HepG2 (cell line): ENCODE measurements around the gene CCNQ. TPM values are rescaled to one million over a fixed set of nuclear protein-coding genes. Genes with fewer than 3 reads are reported as not detected.

Source experiments
- FOXP4 ChIP-seq: sonication (generic); formaldehyde crosslinking; IDR thresholded peaks from 2 replicates; pipeline ENCODE4 v1.4.0; 2020; ENCODE audit warnings: missing genetic modification reagents
- HMGA1 ChIP-seq: sonication (generic); formaldehyde crosslinking; conservative IDR thresholded peaks from 2 replicates; pipeline ENCODE4 v1.4.0; 2020; ENCODE audit warnings: missing genetic modification reagents
- JARID2 ChIP-seq: sonication (generic); formaldehyde crosslinking; IDR thresholded peaks from 2 replicates; pipeline ENCODE4 v1.8.1; 2023; ENCODE audit warnings: missing genetic modification reagents, inconsistent platforms; ENCODE audit not compliant: insufficient replicate concordance
- PAF1 ChIP-seq: IDR thresholded peaks from 2 replicates; pipeline ENCODE4 v1.6.1; 2016; ENCODE audit warnings: missing genetic modification reagents, missing compliant biosample characterization
- SYNCRIP ChIP-seq: fragments of 200-400 bp; formaldehyde crosslinking; IDR thresholded peaks from 2 replicates; pipeline ENCODE4 v1.6.1; 2018; ENCODE audit warnings: mild to moderate bottlenecking, low read depth, low read length; ENCODE audit not compliant: insufficient read depth
- TFDP2 ChIP-seq: sonication (generic); formaldehyde crosslinking; IDR thresholded peaks from 2 replicates; pipeline ENCODE4 v1.4.0; 2020; ENCODE audit warnings: missing genetic modification reagents
- ZNF18 ChIP-seq: sonication (generic); formaldehyde crosslinking; IDR thresholded peaks from 2 replicates; pipeline ENCODE4 v1.8.0; 2022; ENCODE audit warnings: mild to moderate bottlenecking, missing genetic modification reagents; ENCODE audit not compliant: insufficient replicate concordance
- ZNF570 ChIP-seq: sonication (generic); formaldehyde crosslinking; IDR thresholded peaks from 2 replicates; pipeline ENCODE4 v1.4.0; 2020; ENCODE audit warnings: mild to moderate bottlenecking, missing genetic modification reagents, borderline replicate concordance
- ZNF644 ChIP-seq: IDR thresholded peaks from 2 replicates; pipeline ENCODE4 v1.6.1; 2016; ENCODE audit warnings: low read depth
- polyA plus RNA-seq, 8 experiments: library from polyadenylated mRNA; depleted of rRNA in 3 of 8; stranded (reverse) in 7 of 8; unstranded in 1 of 8; fragments of >200 nt; fragmentation: Illumina TruSeq in 4 of 8; extraction: Trizol in 4 of 8; gene quantifications; 2 replicates each; pipeline versions ENCODE4 v1.2.1 to v1.2.3, GENCODE V29; 2011 to 2016; ENCODE audit warnings: low read depth in 4 of 8, missing spikeins in 1 of 8, mixed read lengths in 1 of 8; ENCODE audit not compliant: insufficient read depth in 1 of 8
- total RNA-seq, 5 experiments: library from RNA; depleted of rRNA; stranded (reverse); fragments of >200 nt; fragmentation: Illumina TruSeq; extraction: Trizol; gene quantifications; 2 replicates each; pipeline ENCODE4 v1.2.3, GENCODE V29; 2016; ENCODE audit warnings: low read depth in 1 of 5
- TF ChIP-seq, protein P1 (sequence below): sonication (generic); formaldehyde crosslinking; IDR thresholded peaks from 2 replicates; pipeline ENCODE4 v1.4.0; 2020; ENCODE audit warnings: missing genetic modification reagents
- TF ChIP-seq, protein P2 (sequence below): sonication (generic); formaldehyde crosslinking; IDR thresholded peaks from 2 replicates; pipeline ENCODE4 v1.4.0; 2020; ENCODE audit warnings: mild to moderate bottlenecking, missing genetic modification reagents
- TF ChIP-seq, protein P3 (sequence below): sonication (generic); formaldehyde crosslinking; IDR thresholded peaks from 2 replicates; pipeline ENCODE4 v1.5.0; 2020; ENCODE audit warnings: missing genetic modification reagents
- TF ChIP-seq, protein P4 (sequence below): sonication (generic); formaldehyde crosslinking; IDR thresholded peaks from 2 replicates; pipeline ENCODE4 v1.4.0; 2020; ENCODE audit warnings: missing genetic modification reagents

The CCNQ gene
- total and polyA plus RNA-seq, 2 of the 13 experiments (the other 11 are each of a cell fraction or from before 2014, with no cell fraction given) = 15.0 to 25.5 TPM

DNA sequence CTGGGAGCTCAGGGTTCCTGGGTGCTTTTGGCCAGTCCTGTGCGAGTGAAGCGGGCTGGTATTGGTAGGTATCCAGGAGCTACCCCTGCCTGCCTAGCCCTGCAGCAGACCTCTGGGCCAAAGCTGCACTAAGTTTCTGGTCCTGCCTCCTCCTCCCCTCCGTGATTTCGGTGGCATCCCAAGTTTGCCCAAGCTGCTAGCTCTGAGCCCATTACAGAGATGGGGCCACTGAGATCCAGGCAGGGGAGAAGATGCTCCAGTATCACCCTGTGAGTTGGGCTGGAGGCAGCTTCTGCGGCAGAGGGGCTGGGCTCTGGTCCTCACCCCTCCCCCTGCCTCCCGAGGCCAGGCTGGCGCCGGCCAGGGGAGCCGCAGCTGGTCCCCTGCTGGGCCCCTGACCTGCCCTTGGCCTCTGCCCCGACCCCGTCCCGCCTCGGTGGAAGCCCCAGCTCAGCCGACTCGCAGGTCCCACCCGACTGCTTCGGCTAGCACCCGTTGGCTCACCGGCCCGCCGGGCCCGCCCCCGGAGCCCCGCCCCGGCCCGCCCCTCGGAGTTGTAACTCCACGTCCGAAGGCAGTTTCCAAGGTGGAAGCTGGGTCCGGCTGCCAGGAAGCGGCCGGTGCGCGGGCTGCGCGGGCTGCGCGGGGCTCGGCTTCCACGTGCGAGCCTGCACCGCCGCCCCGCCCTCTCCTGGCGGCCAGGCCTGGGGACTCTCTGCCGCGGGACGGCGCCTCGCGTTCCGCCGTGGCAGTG is 47.9 kb upstream of the CCNQ start, which contains the start of gene DUSP9 (continued):
- TF ChIP-seq ZNF644 (no peak), HMGA1 (no peak), ZNF570 (CRISPR knock-in tag) (no peak), JARID2 (CRISPR knock-in tag) (no peak), PAF1 (CRISPR knock-in tag) (0 out of 2 replicates have a peak, but pooled peaks have one; percentile 20), TFDP2 (peak; percentile 45; the same call in 1 of the 2 replicates), SYNCRIP (no peak), ZNF18 (CRISPR knock-in tag) (no peak), FOXP4 (CRISPR knock-in tag) (peak; percentile 66; the same call in 1 of the 2 replicates)
- TF ChIP-seq, protein P1, sequence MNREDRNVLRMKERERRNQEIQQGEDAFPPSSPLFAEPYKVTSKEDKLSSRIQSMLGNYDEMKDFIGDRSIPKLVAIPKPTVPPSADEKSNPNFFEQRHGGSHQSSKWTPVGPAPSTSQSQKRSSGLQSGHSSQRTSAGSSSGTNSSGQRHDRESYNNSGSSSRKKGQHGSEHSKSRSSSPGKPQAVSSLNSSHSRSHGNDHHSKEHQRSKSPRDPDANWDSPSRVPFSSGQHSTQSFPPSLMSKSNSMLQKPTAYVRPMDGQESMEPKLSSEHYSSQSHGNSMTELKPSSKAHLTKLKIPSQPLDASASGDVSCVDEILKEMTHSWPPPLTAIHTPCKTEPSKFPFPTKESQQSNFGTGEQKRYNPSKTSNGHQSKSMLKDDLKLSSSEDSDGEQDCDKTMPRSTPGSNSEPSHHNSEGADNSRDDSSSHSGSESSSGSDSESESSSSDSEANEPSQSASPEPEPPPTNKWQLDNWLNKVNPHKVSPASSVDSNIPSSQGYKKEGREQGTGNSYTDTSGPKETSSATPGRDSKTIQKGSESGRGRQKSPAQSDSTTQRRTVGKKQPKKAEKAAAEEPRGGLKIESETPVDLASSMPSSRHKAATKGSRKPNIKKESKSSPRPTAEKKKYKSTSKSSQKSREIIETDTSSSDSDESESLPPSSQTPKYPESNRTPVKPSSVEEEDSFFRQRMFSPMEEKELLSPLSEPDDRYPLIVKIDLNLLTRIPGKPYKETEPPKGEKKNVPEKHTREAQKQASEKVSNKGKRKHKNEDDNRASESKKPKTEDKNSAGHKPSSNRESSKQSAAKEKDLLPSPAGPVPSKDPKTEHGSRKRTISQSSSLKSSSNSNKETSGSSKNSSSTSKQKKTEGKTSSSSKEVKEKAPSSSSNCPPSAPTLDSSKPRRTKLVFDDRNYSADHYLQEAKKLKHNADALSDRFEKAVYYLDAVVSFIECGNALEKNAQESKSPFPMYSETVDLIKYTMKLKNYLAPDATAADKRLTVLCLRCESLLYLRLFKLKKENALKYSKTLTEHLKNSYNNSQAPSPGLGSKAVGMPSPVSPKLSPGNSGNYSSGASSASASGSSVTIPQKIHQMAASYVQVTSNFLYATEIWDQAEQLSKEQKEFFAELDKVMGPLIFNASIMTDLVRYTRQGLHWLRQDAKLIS (CRISPR knock-in tag) = no peak
- TF ChIP-seq, protein P2, sequence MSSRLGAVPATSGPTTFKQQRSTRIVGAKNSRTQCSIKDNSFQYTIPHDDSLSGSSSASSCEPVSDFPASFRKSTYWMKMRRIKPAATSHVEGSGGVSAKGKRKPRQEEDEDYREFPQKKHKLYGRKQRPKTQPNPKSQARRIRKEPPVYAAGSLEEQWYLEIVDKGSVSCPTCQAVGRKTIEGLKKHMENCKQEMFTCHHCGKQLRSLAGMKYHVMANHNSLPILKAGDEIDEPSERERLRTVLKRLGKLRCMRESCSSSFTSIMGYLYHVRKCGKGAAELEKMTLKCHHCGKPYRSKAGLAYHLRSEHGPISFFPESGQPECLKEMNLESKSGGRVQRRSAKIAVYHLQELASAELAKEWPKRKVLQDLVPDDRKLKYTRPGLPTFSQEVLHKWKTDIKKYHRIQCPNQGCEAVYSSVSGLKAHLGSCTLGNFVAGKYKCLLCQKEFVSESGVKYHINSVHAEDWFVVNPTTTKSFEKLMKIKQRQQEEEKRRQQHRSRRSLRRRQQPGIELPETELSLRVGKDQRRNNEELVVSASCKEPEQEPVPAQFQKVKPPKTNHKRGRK (CRISPR knock-in tag) = no peak
- TF ChIP-seq, protein P3, sequence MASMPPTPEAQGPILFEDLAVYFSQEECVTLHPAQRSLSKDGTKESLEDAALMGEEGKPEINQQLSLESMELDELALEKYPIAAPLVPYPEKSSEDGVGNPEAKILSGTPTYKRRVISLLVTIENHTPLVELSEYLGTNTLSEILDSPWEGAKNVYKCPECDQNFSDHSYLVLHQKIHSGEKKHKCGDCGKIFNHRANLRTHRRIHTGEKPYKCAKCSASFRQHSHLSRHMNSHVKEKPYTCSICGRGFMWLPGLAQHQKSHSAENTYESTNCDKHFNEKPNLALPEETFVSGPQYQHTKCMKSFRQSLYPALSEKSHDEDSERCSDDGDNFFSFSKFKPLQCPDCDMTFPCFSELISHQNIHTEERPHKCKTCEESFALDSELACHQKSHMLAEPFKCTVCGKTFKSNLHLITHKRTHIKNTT (CRISPR knock-in tag) = no peak
- TF ChIP-seq, protein P4, sequence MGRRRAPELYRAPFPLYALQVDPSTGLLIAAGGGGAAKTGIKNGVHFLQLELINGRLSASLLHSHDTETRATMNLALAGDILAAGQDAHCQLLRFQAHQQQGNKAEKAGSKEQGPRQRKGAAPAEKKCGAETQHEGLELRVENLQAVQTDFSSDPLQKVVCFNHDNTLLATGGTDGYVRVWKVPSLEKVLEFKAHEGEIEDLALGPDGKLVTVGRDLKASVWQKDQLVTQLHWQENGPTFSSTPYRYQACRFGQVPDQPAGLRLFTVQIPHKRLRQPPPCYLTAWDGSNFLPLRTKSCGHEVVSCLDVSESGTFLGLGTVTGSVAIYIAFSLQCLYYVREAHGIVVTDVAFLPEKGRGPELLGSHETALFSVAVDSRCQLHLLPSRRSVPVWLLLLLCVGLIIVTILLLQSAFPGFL (CRISPR knock-in tag) = no peak
